ENCODE results near the gene WDR90.

The WDR90 gene

GRCh38 chr16:671353-672131 lies 22.4 kb downstream of the WDR90 start:
- H3K4me3 ChIP-seq = no peak overlapping the region
- H3K27ac ChIP-seq = no peak overlapping the region

GRCh38 chr16:672371-672770 lies 23.2 kb downstream of the WDR90 start:
- no peak overlapping the region for H3K27ac ChIP-seq
- no peak overlapping the region for H3K4me3 ChIP-seq

DNA sequence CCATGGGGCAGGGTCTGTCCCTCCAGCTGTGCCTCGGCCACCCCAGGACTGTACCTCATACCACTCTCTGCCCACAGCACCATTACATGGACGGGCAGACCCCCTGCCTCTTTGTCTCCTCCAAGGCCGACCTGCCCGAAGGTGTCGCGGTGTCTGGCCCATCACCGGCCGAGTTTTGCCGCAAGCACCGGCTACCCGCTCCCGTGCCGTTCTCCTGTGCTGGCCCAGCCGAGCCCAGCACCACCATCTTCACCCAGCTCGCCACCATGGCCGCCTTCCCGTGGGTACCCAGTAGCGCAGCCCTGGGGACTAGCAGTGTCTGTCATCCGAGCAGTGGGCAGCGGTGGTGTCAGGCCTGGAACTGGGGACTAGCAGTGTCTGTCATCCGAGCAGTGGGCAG lies 23.7 kb downstream of the WDR90 start:
- Histone ChIP-seq H3K27ac (no peak overlapping the region), H3K4me3 (no peak overlapping the region)

- Histone ChIP-seq H3K4me3 (no peak overlapping the region), H3K27ac (no peak overlapping the region)
Observed at GRCh38 chr16:673399-673991, 24.3 kb downstream of the WDR90 start.

DNA sequence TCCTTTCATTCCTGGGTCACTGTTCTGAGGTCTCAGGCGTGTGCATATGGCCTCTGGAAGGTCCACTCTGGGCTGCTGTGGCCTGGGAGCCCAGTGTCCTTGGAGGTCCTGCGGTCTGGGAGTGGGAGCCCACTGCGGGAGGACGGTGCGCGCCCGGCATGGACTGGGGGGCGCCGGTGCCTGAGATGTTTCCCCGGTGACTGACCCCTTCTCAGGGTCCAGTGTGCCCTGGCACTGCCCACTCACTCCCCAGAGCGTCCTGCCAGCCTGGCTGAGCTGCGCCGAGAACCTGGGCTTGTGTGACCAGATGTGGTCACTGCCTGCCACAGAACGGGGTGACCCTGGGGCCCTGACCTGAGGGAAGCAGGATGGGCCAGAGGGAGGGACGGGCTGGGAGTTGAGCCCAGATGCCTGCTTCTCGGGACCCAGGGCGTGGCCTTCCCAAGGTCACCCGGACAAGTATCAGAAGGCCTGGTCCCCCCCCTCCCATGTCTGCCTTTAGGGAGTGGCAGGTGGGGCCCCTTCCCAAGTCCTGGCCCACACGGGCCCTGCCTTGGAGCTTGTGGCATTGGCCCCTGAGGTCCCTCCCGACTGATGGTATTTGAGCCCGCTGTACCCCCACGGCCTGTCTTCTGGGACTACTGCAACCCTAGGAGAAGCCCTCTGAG lies 25.2 kb downstream of the WDR90 start:
- Histone ChIP-seq H3K27ac (no peak overlapping the region), H3K4me3 (no peak overlapping the region)

DNA sequence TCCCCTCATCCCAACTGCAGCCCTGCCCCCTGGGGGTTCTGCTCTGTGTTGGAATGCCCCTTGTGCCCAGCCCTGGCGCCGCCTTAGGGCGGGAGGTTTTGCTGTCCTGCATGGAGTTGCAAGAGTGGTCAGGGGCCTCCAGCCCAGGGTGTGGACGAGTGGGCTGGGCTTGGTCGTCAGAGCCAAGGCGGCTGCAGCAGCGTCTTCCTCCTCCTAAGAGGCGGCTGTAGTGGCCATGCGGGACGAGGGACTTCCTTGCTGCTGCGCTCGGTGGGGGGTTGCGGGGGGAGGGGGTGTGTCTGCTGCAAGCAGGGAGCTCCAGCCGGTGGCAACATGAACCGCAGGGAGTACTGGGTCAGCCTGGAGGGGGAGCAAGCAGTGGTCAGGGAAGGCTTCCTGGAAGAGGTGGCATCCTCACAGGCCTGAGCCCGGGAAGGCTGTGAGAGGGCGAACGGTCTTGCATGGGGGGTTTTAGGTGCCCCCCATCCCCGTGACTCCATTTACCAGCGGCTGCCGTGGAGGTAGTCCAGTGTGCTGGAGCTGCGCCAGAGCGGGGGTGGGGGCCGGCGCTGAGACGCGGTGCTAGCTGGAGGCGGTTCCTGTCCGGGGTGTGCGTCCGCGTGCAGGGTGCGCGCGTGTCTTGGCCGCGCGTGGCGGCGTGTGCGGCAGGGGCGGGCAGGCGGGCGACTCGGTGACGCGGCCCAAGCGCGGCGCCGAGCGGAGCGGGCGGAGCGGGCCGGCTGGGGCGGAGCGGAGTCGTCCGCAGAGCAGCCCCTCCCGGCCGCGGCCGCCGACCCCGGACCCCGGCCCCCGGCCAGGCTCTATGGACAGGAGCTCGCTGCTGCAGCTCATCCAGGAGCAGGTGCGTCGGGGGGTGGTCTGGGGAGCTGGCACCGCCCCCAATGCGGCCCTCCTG lies 26.1 kb downstream of the WDR90 start, which contains the start of gene RHBDL1:
RHBDL1 (plus strand) TSS at position 704 of the 916 bp plus-strand sequence; CDS start at position 824, 120 bp downstream.
- H3K4me3 ChIP-seq = peak within 1 kb of the TSS in 3 of 7 experiments; percentile 15 to 32 (median 19)

DNA sequence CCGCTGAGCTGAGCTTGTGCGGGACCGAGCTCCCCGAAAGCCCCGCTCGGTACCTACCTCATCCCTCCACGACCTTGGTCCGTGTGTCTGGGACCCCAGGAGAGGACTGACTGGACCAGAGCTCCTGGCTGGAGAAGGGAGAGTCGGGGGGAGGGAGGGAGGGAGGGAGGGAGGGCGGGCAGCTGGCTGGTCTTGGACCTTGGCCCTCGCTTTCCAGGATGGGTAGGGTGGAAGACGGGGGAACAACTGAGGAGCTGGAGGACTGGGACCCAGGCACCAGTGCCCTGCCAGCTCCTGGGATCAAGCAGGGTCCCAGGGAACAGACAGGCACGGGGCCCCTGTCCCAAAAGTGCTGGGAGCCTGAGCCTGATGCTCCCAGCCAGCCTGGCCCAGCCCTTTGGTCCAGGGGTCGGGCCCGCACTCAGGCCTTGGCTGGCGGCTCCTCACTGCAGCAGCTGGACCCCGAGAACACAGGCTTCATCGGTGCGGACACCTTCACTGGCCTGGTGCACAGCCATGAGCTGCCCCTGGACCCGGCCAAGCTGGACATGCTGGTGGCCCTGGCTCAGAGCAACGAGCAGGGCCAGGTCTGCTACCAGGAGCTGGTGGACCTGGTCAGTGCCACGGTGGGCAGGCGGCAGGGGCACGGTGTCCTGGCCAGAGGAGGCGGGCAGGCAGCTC lies 26.9 kb downstream of the WDR90 start:
- H3K4me3 ChIP-seq = peak overlapping the region in 3 of 7 experiments; percentile 15 to 32 (median 19)
- H3K27ac ChIP-seq = peak overlapping the region in 1 of 21 experiments; percentile 21

More for the DNA sequence above, 26.1 kb downstream of the WDR90 start, which contains the start of gene RHBDL1:
- peak within 1 kb of the TSS in 1 of 21 experiments; percentile 21 for H3K27ac ChIP-seq

GRCh38 chr16:676565-676902 lies 27.4 kb downstream of the WDR90 start:
- H3K27ac ChIP-seq = peak overlapping the region in 1 of 21 experiments; percentile 21
- no peak overlapping the region for H3K4me3 ChIP-seq

DNA sequence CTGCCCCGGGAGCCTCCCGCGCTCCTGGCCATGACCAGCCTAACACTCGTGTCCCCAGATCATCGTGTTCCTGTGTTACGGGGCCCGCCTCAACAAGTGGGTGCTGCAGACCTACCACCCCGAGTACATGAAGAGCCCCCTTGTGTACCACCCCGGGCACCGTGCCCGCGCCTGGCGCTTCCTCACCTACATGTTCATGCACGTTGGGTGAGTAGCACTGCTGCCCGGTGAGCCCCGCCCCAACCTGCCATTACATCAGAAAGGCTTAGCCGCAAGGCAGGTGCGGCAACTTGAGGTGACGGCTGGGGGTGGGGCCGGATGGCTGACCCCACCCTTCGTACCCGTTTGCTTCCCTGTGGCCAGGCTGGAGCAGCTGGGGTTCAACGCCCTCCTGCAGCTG lies 27.7 kb downstream of the WDR90 start:
- Histone ChIP-seq H3K4me3 (no peak overlapping the region), H3K27ac (peak overlapping the region in 1 of 21 experiments; percentile 21)

- Histone ChIP-seq H3K27ac (peak overlapping the region in 2 of 21 experiments; percentile 14 to 93), H3K4me3 (peak overlapping the region in 1 of 7 experiments; percentile 4)
Observed at GRCh38 chr16:677316-678190, 28.4 kb downstream of the WDR90 start.

DNA sequence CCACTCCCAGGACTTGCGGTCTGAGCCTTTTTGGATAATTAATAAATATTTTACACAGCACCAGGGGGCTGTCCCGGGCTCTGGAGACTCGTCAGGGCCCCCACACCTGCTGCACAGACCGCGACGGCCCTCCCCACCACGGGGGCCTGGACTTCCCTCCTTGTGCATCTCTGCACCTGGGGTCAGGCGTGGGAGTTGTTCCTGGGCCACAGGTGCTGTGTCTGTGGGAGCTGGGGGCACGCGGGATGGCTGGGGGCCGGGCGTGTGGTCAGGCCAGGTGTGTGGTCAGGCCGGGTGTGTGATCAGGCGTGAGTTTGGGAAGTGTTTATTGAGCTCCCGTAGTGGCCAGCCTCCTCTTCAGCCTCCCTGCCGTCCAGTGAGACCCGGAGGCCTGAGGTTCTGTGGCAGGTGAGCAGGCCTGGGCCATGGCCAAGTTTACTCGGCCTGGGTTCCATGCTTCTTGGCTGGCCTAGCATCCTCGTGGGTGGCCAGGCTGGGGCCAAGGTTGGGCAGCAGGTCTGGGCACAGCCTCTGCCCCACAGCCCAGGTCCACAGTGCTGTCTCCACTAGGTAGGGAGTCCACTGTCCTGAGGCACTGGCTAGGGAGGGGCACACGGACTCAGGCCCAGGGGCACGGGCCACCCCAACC lies 29.2 kb downstream of the WDR90 start:
- peak overlapping the region in 1 of 7 experiments; percentile 4 for H3K4me3 ChIP-seq
- H3K27ac ChIP-seq = peak overlapping the region in 3 of 21 experiments; percentile 65 to 93 (median 73)

GRCh38 chr16:678858-679813 lies 30.0 kb downstream of the WDR90 start:
- Histone ChIP-seq H3K27ac (peak overlapping the region in 18 of 21 experiments; percentile 13 to 94 (median 68)), H3K4me3 (peak overlapping the region; percentile 38 to 91 (median 79))

DNA sequence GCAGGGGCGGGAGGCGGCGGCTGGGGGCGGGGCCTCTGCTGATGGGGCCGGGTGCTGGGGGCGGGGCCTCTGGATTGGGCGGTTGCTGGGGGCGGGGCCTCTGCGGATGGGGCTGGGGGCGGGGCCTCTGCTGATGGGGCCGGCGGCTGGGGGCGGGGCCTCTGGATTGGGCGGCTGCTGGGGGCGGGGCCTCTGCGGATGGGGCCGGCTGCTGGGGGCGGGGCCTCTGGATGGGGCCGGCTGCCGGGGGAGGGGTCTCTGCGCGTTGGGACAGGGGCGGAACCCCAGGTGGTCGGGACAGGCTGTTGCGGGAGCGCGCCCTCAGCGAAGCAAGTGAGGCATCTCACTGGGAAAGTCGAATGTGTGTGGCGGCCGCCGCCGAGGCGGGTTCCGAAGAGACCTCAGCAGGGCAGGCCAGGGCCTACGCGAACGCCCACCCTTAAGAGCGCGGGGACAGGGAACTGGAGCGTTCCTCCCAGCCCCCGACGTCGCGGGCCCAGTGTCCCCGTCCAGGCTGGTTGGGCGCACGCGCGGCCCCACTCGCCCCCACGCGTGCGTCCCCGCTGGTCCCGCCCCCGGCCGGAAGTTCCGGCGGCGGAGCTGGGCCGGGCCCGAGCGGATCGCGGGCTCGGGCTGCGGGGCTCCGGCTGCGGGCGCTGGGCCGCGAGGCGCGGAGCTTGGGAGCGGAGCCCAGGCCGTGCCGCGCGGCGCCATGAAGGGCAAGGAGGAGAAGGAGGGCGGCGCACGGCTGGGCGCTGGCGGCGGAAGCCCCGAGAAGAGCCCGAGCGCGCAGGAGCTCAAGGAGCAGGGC lies 30.9 kb downstream of the WDR90 start, which contains the start of gene STUB1:
STUB1 (plus strand) TSS at position 597 of the 811 bp plus-strand sequence; CDS start at position 713, 116 bp downstream.
- peak within 1 kb of the TSS; percentile 61 to 91 (median 79) for H3K4me3 ChIP-seq
- H3K27ac ChIP-seq = peak within 1 kb of the TSS; percentile 59 to 94 (median 87)

GRCh38 chr16:680625-680945 lies 31.4 kb downstream of the WDR90 start:
- Histone ChIP-seq H3K4me3 (peak overlapping the region; percentile 61 to 91 (median 79)), H3K27ac (peak overlapping the region; percentile 59 to 94 (median 87))

GRCh38 chr16:680967-681745 lies 32.0 kb downstream of the WDR90 start:
- peak overlapping the region; percentile 61 to 91 (median 79) for H3K4me3 ChIP-seq
- H3K27ac ChIP-seq = peak overlapping the region; percentile 59 to 94 (median 87)
